Neural progenitor cell (in vitro differentiated cells): ENCODE measurements around the gene CFAP74.

ENCODE experiments used
- CTCF ChIP-seq: fragments of 200-600 bp; sonication (generic); IDR thresholded peaks from 2 replicates; pipeline ENCODE4 v1.5.1; 2017; ENCODE audit warnings: antibody characterized with exemption, mild to moderate bottlenecking
- EZH2 ChIP-seq: fragments of 200-600 bp; sonication (generic); IDR thresholded peaks from 2 replicates; pipeline ENCODE4 v1.6.1; 2017; ENCODE audit warnings: antibody characterized with exemption, mild to moderate bottlenecking, moderate library complexity
- EZH2phosphoT487 ChIP-seq: fragments of 200-600 bp; sonication (generic); IDR thresholded peaks from 2 replicates; pipeline ENCODE4 v1.6.1; 2017; ENCODE audit warnings: antibody characterized with exemption

- TF ChIP-seq CTCF (no peak), EZH2phosphoT487 (no peak), EZH2 (no peak)
Observed at GRCh38 chr1:1969505-1969900, 34.1 kb downstream of the CFAP74 start.
